ENCODE results near the gene ZNF385D.
A peak's percentile ranks its signal among the peaks of the same experiment; 100 is the strongest.
"Not testable (repeated sequence)": the region's sequence is repeated elsewhere in the genome, so short reads cannot be mapped to it uniquely, and the experiment has no call there.

Gene ZNF385D

GRCh38 chr3:21505711-21506460 lies 245.1 kb downstream of the ZNF385D start:
- no peak for DNase-seq

- no peak for DNase-seq
Measured at GRCh38 chr3:21502656-21503055, 248.4 kb downstream of the ZNF385D start.

- DNase-seq = no peak
Measured at GRCh38 chr3:21500834-21501233, 250.2 kb downstream of the ZNF385D start.

DNA sequence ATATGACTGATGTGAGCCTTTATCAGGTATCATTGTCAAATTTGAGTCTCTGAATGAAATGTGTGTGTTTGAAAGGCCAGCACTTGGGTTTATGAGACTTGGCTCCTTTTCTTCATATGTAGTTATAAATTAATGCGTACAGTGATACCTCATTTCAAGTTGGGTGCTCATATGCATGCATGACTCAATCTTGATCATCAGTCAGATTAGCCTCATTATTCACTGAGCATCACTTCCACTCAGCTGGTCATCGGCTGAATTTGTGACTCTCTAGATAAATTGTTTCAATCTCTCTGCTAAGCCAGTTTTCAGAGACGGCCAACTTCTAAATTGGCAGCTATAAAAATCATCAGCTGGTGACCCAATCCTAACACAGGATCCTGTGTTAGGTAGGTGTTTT lies 260.3 kb downstream of the ZNF385D start:
- not testable (repeated sequence) for DNase-seq

DNA sequence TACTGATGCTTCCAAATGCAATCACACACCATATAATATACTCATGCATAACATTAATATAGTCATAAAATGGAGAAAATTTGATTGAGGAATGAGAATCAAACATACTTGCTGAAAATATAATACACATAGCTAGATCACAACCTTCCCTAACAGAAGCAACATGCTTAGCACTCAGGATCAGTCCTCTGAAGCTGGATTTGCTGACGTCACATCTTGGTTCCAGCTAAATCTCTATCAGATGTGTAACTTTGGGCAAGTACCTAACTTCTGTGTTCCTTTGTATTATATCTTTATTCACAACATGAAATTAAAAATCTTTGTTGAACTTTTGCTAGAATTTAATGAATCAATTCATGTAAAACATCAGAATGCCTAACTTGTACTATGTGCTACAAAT lies 263.5 kb downstream of the ZNF385D start:
- DNase-seq = no peak

DNA sequence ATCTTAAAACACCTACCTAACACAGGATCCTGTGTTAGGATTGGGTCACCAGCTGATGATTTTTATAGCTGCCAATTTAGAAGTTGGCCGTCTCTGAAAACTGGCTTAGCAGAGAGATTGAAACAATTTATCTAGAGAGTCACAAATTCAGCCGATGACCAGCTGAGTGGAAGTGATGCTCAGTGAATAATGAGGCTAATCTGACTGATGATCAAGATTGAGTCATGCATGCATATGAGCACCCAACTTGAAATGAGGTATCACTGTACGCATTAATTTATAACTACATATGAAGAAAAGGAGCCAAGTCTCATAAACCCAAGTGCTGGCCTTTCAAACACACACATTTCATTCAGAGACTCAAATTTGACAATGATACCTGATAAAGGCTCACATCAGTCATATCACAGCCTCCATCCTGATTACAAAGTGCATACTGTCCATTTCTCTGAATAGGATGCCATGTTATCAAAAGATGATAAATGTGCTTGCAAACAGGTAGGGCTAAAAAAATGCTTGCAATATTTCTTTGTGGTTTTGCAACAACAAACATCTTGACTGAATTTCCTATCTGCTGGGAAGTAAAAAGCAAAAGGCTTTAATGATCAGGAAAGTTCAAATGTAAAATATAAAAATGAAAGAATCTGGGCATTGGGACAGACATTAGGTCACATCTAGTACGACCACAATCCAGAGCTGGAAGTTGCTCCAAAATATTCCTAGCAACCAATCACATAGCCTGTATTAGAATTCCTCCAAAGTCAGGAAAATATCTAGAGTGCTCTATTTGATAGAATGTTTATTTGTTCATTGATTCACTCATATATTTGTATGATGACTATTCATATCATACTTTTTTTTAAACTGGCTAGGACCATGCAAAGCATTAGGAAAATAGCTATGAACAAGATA lies 264.7 kb downstream of the ZNF385D start:
- not testable (repeated sequence) for DNase-seq

- DNase-seq = no peak
Measured at GRCh38 chr3:21484828-21485144, 266.2 kb downstream of the ZNF385D start.

DNA sequence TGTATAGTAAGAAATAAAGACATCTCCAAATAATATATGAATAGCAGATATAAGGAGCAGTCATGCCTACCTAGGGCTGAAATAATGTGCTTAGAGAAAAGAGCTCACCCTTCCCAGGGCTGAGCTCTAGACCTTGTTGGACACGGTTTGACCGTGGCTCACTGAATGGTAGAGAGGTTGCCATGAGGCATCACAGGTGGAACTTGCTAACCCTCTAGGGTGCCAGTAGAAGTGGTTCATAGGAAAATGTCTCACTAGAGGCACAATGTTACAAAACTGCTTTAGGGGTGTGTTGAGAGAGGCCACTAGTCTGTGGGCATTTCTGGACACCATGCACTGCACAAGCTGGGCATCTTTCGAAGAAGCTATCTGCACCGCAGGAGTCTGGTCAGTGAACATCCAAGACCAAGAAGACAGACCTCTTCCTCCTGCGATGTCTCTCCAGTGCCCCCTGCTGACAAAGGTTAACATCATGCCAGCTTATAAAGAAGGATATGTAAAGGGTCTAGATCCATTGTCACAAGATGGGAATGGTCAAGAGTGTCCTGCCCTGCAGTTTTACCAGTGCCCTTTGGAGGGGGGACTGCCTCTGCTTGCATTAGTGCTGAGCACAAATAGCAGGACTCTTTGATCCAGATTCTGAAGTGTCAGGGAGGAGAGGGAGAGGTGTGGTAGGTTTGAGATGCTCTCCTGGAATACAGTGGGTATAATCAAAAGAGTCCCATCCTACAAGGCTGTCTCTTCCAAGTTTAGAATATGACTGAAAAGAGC lies 266.8 kb downstream of the ZNF385D start:
- peak; percentile 21 for DNase-seq

- no peak for DNase-seq
Measured at GRCh38 chr3:21481991-21482390, 269.0 kb downstream of the ZNF385D start.

GRCh38 chr3:21477541-21478288 lies 273.3 kb downstream of the ZNF385D start:
- no peak for DNase-seq

DNA sequence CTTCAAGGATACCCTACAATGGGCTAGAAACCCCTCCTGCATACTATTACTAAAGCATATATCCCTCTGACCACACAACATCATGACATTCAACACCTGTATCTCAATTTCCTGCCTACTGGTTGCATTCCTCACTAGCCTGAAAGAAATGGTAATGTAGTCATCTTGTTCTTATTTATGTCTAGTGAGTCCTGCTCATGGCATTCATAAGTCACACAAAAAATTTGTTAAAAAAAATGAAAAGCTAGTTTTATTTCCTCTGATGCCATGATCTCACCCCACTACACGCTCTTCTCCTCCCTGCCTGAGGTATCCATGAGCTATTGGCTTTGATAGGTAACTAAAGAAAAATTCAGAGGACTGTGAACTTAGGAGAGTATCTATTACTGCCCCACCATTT lies 284.5 kb downstream of the ZNF385D start:
- no peak for DNase-seq

GRCh38 chr3:21464746-21465145 lies 286.3 kb downstream of the ZNF385D start:
- no peak for DNase-seq

- no peak for DNase-seq
Measured at GRCh38 chr3:21463319-21463718, 287.7 kb downstream of the ZNF385D start.

GRCh38 chr3:21462141-21462540 lies 288.9 kb downstream of the ZNF385D start:
- no peak for DNase-seq

GRCh38 chr3:21457084-21457483 lies 293.9 kb downstream of the ZNF385D start:
- no peak for DNase-seq

GRCh38 chr3:21449738-21450137 lies 301.3 kb downstream of the ZNF385D start:
- no peak for DNase-seq

GRCh38 chr3:21447476-21448151 lies 303.4 kb downstream of the ZNF385D start:
- DNase-seq = no peak

DNA sequence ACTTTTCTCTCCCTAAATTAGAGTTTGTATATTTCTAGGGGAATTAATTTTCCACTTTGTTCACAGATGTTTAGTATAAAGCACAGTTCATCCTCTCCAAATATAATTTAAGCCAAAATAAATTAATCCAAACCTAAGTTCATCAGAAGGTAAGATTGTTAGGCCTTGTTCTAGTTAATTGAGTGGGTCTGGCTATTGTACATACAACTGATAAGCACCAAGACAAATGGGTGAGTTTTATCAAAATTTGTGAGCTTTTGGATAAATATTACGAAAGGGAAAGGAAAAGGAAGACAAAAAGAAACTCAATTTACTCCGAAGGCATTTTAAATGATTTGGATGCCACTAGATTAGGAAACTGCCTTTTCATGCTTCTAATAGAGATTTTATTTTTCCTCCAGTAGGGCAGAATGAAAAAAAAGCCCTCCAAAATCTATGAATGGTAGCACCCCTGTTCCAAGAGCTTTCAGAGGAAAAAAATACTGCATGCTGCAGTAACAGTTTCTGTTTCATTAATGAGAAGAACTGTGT lies 304.0 kb downstream of the ZNF385D start:
- DNase-seq = no peak

DNA sequence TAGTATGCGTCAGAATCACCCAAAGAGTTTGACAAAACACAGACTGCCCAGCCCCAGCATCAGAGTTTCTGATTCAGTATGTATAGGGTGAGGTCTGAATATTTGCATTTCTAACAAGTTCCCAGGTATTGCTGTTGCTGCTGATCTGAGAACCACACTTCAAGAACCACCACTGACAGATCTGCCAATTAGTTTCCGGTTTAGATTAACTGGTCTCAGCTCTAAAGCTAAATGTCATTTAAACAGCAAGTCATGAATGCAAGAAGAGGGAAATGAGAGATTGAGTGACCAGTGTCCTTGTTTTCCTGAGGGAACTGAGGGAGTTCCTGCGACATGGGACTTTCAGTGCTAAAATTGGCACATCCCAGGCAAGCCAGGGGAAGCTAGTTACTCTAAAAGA lies 305.0 kb downstream of the ZNF385D start:
- no peak for DNase-seq

DNA sequence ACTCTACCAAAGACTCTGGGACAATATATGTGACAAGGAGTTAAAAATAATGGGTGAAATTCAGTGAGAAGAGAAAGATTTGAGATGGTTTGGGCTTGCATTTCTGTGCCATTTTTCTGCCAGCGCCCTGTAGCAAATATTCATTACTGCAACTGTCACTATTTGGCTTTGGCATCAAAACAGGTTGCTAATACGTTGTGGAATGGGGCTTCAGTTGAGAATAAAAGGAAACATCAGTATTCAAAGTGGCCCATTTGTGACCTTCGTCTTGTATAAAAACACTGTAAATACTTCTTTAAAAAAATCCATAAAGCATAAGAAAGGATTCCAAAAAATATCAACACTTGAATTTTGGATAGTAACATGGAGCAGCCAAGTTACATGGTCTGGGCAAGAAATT lies 309.2 kb downstream of the ZNF385D start:
- no peak for DNase-seq

GRCh38 chr3:21436835-21437234 lies 314.2 kb downstream of the ZNF385D start:
- no peak for DNase-seq

- DNase-seq = no peak
Measured at GRCh38 chr3:21435871-21436270, 315.1 kb downstream of the ZNF385D start.

All from stimulated activated CD8-positive, alpha-beta memory T cell treated with anti-CD3 and anti-CD28 coated beads, Interleukin-4, amount 100 ng/mL, for 48 hours (primary cell).